Endothelial cell of umbilical vein (primary cell): Measurements from ENCODE around the gene MCTP1. TPM values are rescaled to one million over a fixed set of nuclear protein-coding genes. Genes with fewer than 3 reads are reported as not detected.

Experiments
- BruUV-seq: library from RNA; stranded (reverse); fragments of 400-500 nt; replicated peaks from 2 replicates; lab custom pipeline; 2021; lab: Mats Ljungman, UMichigan
- CTCF ChIA-PET: fragments of 300-600, 350-600 bp; sonication (Branson Sonifier 250); formaldehyde crosslinking; loops from one replicate; lab custom pipeline; 2021; ENCODE audit warnings: antibody characterized with exemption, inconsistent platforms; lab: Charles Lee
- POLR2A ChIA-PET: fragments of 300-600, 350-600 bp; sonication (Branson Sonifier 250); formaldehyde crosslinking; loops from one replicate; lab custom pipeline; 2021; ENCODE audit warnings: antibody characterized with exemption, inconsistent platforms; lab: Charles Lee
- DNase-seq: peaks from one replicate; pipeline ENCODE4 v3.0.0-alpha.2; 2011; ENCODE audit warnings: low read depth, low spot score
- FAIRE-seq: peaks from 2 replicates; lab custom pipeline; 2011; peaks lifted over from hg19 to GRCh38; lab: Jason Lieb, UNC
- H2AFZ ChIP-seq: 2 replicates; pipeline ENCODE4 v1.6.0; 2012; ENCODE audit warnings: low read depth, low read length, control low read depth, inconsistent platforms
- H3K27ac ChIP-seq: 2 replicates; pipeline ENCODE4 v1.5.1; 2011; ENCODE audit warnings: low read depth, mild to moderate bottlenecking, control low read depth, low read length, moderate library complexity; ENCODE audit not compliant: insufficient read depth
- H3K27me3 ChIP-seq, 2 experiments: 2 replicates each; pipeline versions ENCODE4 v1.6.0 to v1.6.1; 2011; ENCODE audit warnings: low read length in 2 of 2, mixed read lengths in 1 of 2; ENCODE audit not compliant: control insufficient read depth in 2 of 2, insufficient read depth in 2 of 2
- H3K36me3 ChIP-seq, 2 experiments: 2 replicates in 1 of 2; 3 replicates in 1 of 2; pipeline ENCODE4 v1.5.1; 2011; ENCODE audit warnings: low read length in 2 of 2, mild to moderate bottlenecking in 1 of 2, moderate library complexity in 1 of 2; ENCODE audit not compliant: control insufficient read depth in 2 of 2, insufficient read depth in 2 of 2; ENCODE audit errors: extremely low read depth in 1 of 2
- H3K4me1 ChIP-seq: 3 replicates; pipeline ENCODE4 v1.5.1; 2011; ENCODE audit warnings: mild to moderate bottlenecking, low read length; ENCODE audit not compliant: control insufficient read depth, insufficient read depth; ENCODE audit errors: extremely low read depth
- H3K4me2 ChIP-seq: 2 replicates; pipeline ENCODE4 v1.6.1; 2011; ENCODE audit warnings: low read length, control low read depth, mixed read lengths; ENCODE audit not compliant: insufficient read depth
- H3K4me3 ChIP-seq, 3 experiments: fragments of 200-600 bp in 1 of 3; sonication (generic), shearing (Covaris generic) in 1 of 3; replicated peaks in 1 of 3; 2 replicates each; pipeline ENCODE4 v1.5.1; 2011 to 2016; ENCODE audit warnings: control low read depth in 3 of 3, low read length in 3 of 3, mild to moderate bottlenecking in 2 of 3, inconsistent platforms in 1 of 3, low read depth in 1 of 3, moderate library complexity in 1 of 3; ENCODE audit not compliant: insufficient read depth in 1 of 3
- H3K79me2 ChIP-seq: 2 replicates; pipeline ENCODE4 v1.6.0; 2012; ENCODE audit warnings: low read length, inconsistent platforms; ENCODE audit not compliant: control insufficient read depth, insufficient read depth
- H3K9ac ChIP-seq: replicated peaks from 2 replicates; pipeline ENCODE3; 2011; ENCODE audit warnings: low read length, control low read depth; ENCODE audit not compliant: insufficient read depth; ENCODE audit errors: extremely low read depth
- H3K9me1 ChIP-seq: replicated peaks from 3 replicates; pipeline ENCODE4 v1.6.0; 2011; ENCODE audit warnings: mild to moderate bottlenecking, low read length; ENCODE audit not compliant: control insufficient read depth, insufficient read depth; ENCODE audit errors: extremely low read depth
- H3K9me3 ChIP-seq: replicated peaks from 2 replicates; pipeline ENCODE4 v1.5.1; 2012; ENCODE audit warnings: low read length, inconsistent platforms; ENCODE audit not compliant: control insufficient read depth, insufficient read depth
- H4K20me1 ChIP-seq: replicated peaks from 2 replicates; pipeline ENCODE3; 2011; ENCODE audit warnings: mild to moderate bottlenecking, low read length; ENCODE audit not compliant: control insufficient read depth, insufficient read depth; ENCODE audit errors: extremely low read depth
- GATA2 ChIP-seq: IDR thresholded peaks from 2 replicates; pipeline ENCODE4 v1.7.0; 2011; ENCODE audit warnings: low read depth, mild to moderate bottlenecking, moderate library complexity, mixed read lengths, low read length; ENCODE audit not compliant: insufficient read length, insufficient read depth
- JUN ChIP-seq: IDR thresholded peaks from 2 replicates; pipeline ENCODE4 v1.6.1; 2011; ENCODE audit warnings: borderline replicate concordance, low read depth; ENCODE audit not compliant: insufficient read length, insufficient read depth
- POLR2AphosphoS5 ChIP-seq: IDR thresholded peaks from 2 replicates; pipeline ENCODE4 v1.6.1; 2012; ENCODE audit warnings: low read depth, mild to moderate bottlenecking, control low read depth, low read length, moderate library complexity; ENCODE audit not compliant: insufficient read depth
- dilution Hi-C: fragments of 300-500 bp; cut with MboI; formaldehyde crosslinking; loops from one replicate; pipeline ENCODE4 v1.15.0; 2019; ENCODE audit warnings: low sequenced_read_pairs; ENCODE audit not compliant: extremely low pct_ligation_motif_present
- intact Hi-C: fragments of 100-400 bp; cut with micrococcal nuclease; formaldehyde crosslinking; loops from one replicate; pipeline ENCODE4 v1.10.0; 2022
- polyA plus RNA-seq, 4 experiments: library from polyadenylated mRNA; depleted of rRNA in 3 of 4; stranded (reverse) in 3 of 4; unstranded in 1 of 4; fragments of >200 nt; gene quantifications; 2 replicates each; pipeline versions ENCODE4 v1.2.1 to v1.2.3, GENCODE V29; 2011 to 2012; ENCODE audit warnings: missing spikeins in 1 of 4
- total RNA-seq: library from RNA; stranded (reverse); gene quantifications from 2 replicates; pipeline ENCODE4 v1.2.3, GENCODE V29; 2021

MCTP1 gene
- total and polyA plus RNA-seq, 2 donors (not counting 3 experiments of a cell fraction or from before 2014, with no cell fraction given): 79.3 to 203 TPM

GRCh38 chr5:94740286-94740685, 544.6 kb downstream of the MCTP1 start:
- no peak overlapping the region for H3K4me3 ChIP-seq
- TF ChIP-seq GATA2: no peak
- H3K9me1 ChIP-seq: no peaks in the 10 kb centered on the region
- H3K4me2 ChIP-seq: no peak overlapping the region
- ChIA-PET CTCF (interaction anchor here (1.3 to 1.4 kb wide), 2 partner anchors 18 to 215 kb away, joined by 3 to 5 read pairs; no protein-coding TSS in a partner anchor), POLR2A (no interaction called here)
- FAIRE-seq (no peak), DNase-seq (no peak)
- no peak overlapping the region for H2AFZ ChIP-seq
- dilution Hi-C loops (no loop called here), intact Hi-C loops (no loop called here)
- H3K27ac ChIP-seq: no peak overlapping the region
- no peaks in the 10 kb centered on the region for H3K9me3 ChIP-seq
- H3K36me3 ChIP-seq: peaks cover 0 to 3% of the 10 kb centered on the region in 2 experiments
- H3K79me2 ChIP-seq: no peaks in the 10 kb centered on the region
- no TSS peak for BruUV-seq
- H3K9ac ChIP-seq: no peak overlapping the region
- H4K20me1 ChIP-seq: no peaks in the 10 kb centered on the region
- no peaks in the 10 kb centered on the region for H3K4me1 ChIP-seq
- no peaks in the 10 kb centered on the region for H3K27me3 ChIP-seq

GRCh38 chr5:94736498-94736897, 548.4 kb downstream of the MCTP1 start:
- H3K79me2 ChIP-seq: no peaks in the 10 kb centered on the region
- peaks cover 0 to 2% of the 10 kb centered on the region in 2 experiments for H3K36me3 ChIP-seq
- H3K4me3 ChIP-seq: no peak overlapping the region
- H3K9me1 ChIP-seq: no peaks in the 10 kb centered on the region
- H3K27ac ChIP-seq: no peak overlapping the region
- H3K9ac ChIP-seq: no peak overlapping the region
- BruUV-seq: no TSS peak
- CTCF ChIA-PET: interaction anchor here (1.6 to 2.7 kb wide), 2 partner anchors 198 to 213 kb away, joined by 5 to 69 read pairs; no protein-coding TSS in a partner anchor
- no peaks in the 10 kb centered on the region for H3K9me3 ChIP-seq
- H4K20me1 ChIP-seq: no peaks in the 10 kb centered on the region
- H3K4me2 ChIP-seq: no peak overlapping the region
- no peak for DNase-seq
- no peak overlapping the region for H2AFZ ChIP-seq
- intact Hi-C loops (loop anchor here (2.0 kb wide), 1 partner anchor 626 kb away; a partner anchor contains a TSS), dilution Hi-C loops (no loop called here)
- no peak for FAIRE-seq
- POLR2A ChIA-PET: no interaction called here
- TF ChIP-seq JUN: no peak
- no peak for TF ChIP-seq POLR2AphosphoS5
- no peaks in the 10 kb centered on the region for H3K27me3 ChIP-seq
- no peaks in the 10 kb centered on the region for H3K4me1 ChIP-seq
